Measurements from ENCODE around the gene GJB1. TPM values are rescaled to one million over a fixed set of nuclear protein-coding genes. Genes with fewer than 3 reads are reported as not detected.

GJB1 gene
- polyA plus RNA-seq, 1 experiment = not detected

DNA sequence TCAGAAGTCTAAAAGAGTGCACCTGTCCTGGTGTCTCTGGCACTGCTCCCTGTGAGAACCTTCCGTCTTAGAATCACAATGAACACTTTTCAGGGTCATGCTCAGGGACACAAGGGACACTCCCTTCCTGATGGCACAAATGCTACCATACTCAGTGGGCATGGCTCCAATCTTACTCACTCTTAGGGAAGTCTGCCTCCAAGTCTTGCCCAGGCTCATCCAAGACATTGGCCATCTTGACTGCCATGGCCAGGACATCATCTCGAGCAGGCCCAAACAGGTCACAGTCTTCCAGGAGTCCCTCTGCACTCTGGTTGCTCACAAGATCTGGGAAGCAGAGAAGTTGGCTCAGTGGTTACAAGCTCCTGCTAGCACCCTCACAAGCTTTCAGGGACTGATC lies 22.1 kb downstream of the GJB1 start:
- H3K4me3 ChIP-seq (ENCODE audit: low read depth, low read length) = no peak overlapping the region
- no peak for DNase-seq (ENCODE audit: low read depth)
- H3K36me3 ChIP-seq (ENCODE audit: control insufficient read depth, insufficient read depth, low read length) = peaks cover 30% of the 10 kb centered on the region
- ChIA-PET POLR2A (no interaction called here), CTCF (no interaction called here)
- no peaks in the 10 kb centered on the region for H3K27me3 ChIP-seq (ENCODE audit: control insufficient read depth, insufficient read depth, low read length)
- TF ChIP-seq, protein P1, sequence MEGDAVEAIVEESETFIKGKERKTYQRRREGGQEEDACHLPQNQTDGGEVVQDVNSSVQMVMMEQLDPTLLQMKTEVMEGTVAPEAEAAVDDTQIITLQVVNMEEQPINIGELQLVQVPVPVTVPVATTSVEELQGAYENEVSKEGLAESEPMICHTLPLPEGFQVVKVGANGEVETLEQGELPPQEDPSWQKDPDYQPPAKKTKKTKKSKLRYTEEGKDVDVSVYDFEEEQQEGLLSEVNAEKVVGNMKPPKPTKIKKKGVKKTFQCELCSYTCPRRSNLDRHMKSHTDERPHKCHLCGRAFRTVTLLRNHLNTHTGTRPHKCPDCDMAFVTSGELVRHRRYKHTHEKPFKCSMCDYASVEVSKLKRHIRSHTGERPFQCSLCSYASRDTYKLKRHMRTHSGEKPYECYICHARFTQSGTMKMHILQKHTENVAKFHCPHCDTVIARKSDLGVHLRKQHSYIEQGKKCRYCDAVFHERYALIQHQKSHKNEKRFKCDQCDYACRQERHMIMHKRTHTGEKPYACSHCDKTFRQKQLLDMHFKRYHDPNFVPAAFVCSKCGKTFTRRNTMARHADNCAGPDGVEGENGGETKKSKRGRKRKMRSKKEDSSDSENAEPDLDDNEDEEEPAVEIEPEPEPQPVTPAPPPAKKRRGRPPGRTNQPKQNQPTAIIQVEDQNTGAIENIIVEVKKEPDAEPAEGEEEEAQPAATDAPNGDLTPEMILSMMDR (IDR thresholded peaks at IDR 0.05; ENCODE audit: insufficient read depth, low read depth, low read length) = no peak

GRCh38 chrX:71250841-71251240 lies 27.8 kb downstream of the GJB1 start:
- POLR2A ChIA-PET = no interaction called here
- Histone ChIP-seq H3K36me3 (ENCODE audit: control insufficient read depth, insufficient read depth, low read length) (peaks cover 14% of the 10 kb centered on the region), H3K27me3 (ENCODE audit: control insufficient read depth, insufficient read depth, low read length) (no peaks in the 10 kb centered on the region), H3K4me3 (ENCODE audit: low read depth, low read length) (no peak overlapping the region)
- TF ChIP-seq, protein P1 (IDR thresholded peaks at IDR 0.05; ENCODE audit: insufficient read depth, low read depth, low read length) = no peak
- CTCF ChIA-PET = no interaction called here
- no peak for DNase-seq (ENCODE audit: low read depth)

DNA sequence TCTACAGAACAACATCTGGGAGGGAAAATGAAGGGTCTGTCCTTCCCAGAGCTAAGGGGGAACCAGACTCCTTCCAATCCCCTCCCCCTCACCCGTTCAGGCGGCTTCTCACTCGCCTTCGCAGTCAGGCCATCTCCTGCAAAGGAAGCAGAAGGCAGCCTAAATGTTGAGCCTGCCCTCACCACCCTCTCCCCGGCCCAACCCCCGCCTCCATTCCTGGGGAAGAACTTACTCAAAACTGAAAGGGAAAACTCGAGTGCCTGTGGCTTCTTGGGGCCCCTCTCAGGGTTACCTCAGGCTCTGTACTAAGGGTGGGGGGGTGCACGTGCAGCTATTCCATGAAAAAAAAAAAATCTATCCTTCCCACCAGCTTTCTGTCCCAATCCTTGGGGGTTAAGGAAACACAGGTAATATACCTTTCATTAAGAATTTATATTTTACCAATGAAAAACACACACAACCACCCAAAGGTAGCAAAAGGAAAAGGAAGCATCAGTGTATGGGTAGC lies 28.5 kb downstream of the GJB1 start:
- peaks cover 13% of the 10 kb centered on the region for H3K36me3 ChIP-seq (ENCODE audit: control insufficient read depth, insufficient read depth, low read length)
- TF ChIP-seq, protein P1 (IDR thresholded peaks at IDR 0.05; ENCODE audit: insufficient read depth, low read depth, low read length) = no peak
- H3K4me3 ChIP-seq (ENCODE audit: low read depth, low read length) = no peak overlapping the region
- ChIA-PET POLR2A (no interaction called here), CTCF (no interaction called here)
- H3K27me3 ChIP-seq (ENCODE audit: control insufficient read depth, insufficient read depth, low read length) = no peaks in the 10 kb centered on the region
- no peak for DNase-seq (ENCODE audit: low read depth)

DNA sequence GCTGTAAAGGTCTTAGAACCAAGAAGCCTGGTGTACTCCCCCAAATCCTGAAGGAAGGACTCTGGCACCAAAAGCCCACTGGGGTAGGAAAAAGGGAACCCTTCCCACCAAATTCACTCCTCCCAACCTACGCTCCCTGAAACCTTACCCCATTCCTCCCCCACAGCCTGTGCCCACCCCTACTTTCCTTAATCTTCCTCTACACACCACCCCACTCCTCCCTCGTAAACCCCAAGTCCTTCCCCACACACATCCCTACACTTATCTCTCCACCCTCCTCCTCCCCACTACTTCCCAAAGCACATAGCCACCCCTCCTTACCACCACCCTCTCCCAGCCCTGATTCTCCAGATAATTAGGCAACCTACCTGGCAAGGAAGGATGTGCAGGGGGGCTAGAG lies 29.2 kb downstream of the GJB1 start:
- Histone ChIP-seq H3K4me3 (ENCODE audit: low read depth, low read length) (peak overlapping the region; percentile 5), H3K36me3 (ENCODE audit: control insufficient read depth, insufficient read depth, low read length) (peaks cover 11% of the 10 kb centered on the region), H3K27me3 (ENCODE audit: control insufficient read depth, insufficient read depth, low read length) (no peaks in the 10 kb centered on the region)
- TF ChIP-seq, protein P1 (IDR thresholded peaks at IDR 0.05; ENCODE audit: insufficient read depth, low read depth, low read length) = no peak
- DNase-seq (ENCODE audit: low read depth) = no peak
- ChIA-PET POLR2A (no interaction called here), CTCF (no interaction called here)

- peaks cover 3% of the 10 kb centered on the region for H3K36me3 ChIP-seq (ENCODE audit: control insufficient read depth, insufficient read depth, low read length)
- POLR2A ChIA-PET = interaction anchor here (1.0 kb wide), 1 partner anchor 30 kb away, joined by 5 read pairs; the partner anchor contains the start of gene NONO
- no peak for DNase-seq (ENCODE audit: low read depth)
- peak overlapping the region; percentile 80 for H3K4me3 ChIP-seq (ENCODE audit: low read depth, low read length)
- no peaks in the 10 kb centered on the region for H3K27me3 ChIP-seq (ENCODE audit: control insufficient read depth, insufficient read depth, low read length)
- CTCF ChIA-PET = interaction anchor here (1.4 kb wide), 1 partner anchor 33 kb away, joined by 3 read pairs; no protein-coding TSS in a partner anchor
- TF ChIP-seq, protein P1 (IDR thresholded peaks at IDR 0.05; ENCODE audit: insufficient read depth, low read depth, low read length) = peak; percentile 62
These were observed 30.4 kb downstream of the GJB1 start for GRCh38 chrX:71253253-71254091.

Measured in BJ (cell line).